HepG2 (cell line): ENCODE measurements around the gene SUSD2. TPM values are rescaled to one million over a fixed set of nuclear protein-coding genes. Genes with fewer than 3 reads are reported as not detected.

Source experiments
- ATAC-seq: fragments of 200-7000 bp; cut with Tn5 transposase; 3 replicates; pipeline ENCODE4 v1.9.1; 2020; ENCODE audit warnings: mild to moderate bottlenecking, moderate library complexity
- BruUV-seq: library from RNA; stranded (reverse); fragments of 400-500 nt; replicated peaks from 2 replicates; lab custom pipeline; 2021; lab: Mats Ljungman, UMichigan
- CTCF ChIA-PET: fragments of 300-600 bp; formaldehyde crosslinking; extraction: SDS; loops from one replicate; lab custom pipeline; 2021; ENCODE audit warnings: low total read pairs, inconsistent platforms, low intra/inter-chr PET ratio; lab: Yijun Ruan, JAX
- POLR2A ChIA-PET: fragments of 350-600 bp; sonication (Branson Sonifier 250); formaldehyde crosslinking; loops from one replicate; lab custom pipeline; 2020; ENCODE audit warnings: antibody characterized with exemption, inconsistent platforms; lab: Yijun Ruan, JAX
- DNase-seq: peaks from one replicate; pipeline ENCODE4 v3.0.0-alpha.2; 2015; ENCODE audit warnings: low spot score
- FAIRE-seq: peaks from 3 replicates; lab custom pipeline; 2011; peaks lifted over from hg19 to GRCh38; lab: Jason Lieb, UNC
- H2AFZ ChIP-seq: one replicate; pipeline ENCODE4 v1.6.1; 2011; ENCODE audit warnings: low read length, inconsistent platforms
- H3K27ac ChIP-seq: fragments of 300-600 bp; 3 replicates; pipeline ENCODE4 v1.8.0; 2011; ENCODE audit warnings: mixed run types, mild to moderate bottlenecking, mixed read lengths, low read length, inconsistent platforms; ENCODE audit not compliant: insufficient read depth; ENCODE audit errors: extremely low read length
- H3K27me3 ChIP-seq, 2 experiments: fragments of 200-600 bp in 1 of 2; 2 replicates in 1 of 2; 3 replicates in 1 of 2; pipeline versions ENCODE4 v1.6.0 to v1.8.0; 2011; ENCODE audit warnings: low read length in 2 of 2, mild to moderate bottlenecking in 2 of 2, moderate library complexity in 2 of 2, inconsistent platforms in 1 of 2; ENCODE audit not compliant: insufficient read depth in 2 of 2, control insufficient read depth in 1 of 2
- H3K36me3 ChIP-seq, 2 experiments: fragments of 200-600 bp in 1 of 2; replicated peaks in 1 of 2; 2 replicates in 1 of 2; 3 replicates in 1 of 2; pipeline versions ENCODE4 v1.5.1 to v1.8.0; 2011; ENCODE audit warnings: low read length in 2 of 2, inconsistent platforms in 1 of 2; ENCODE audit not compliant: insufficient read depth in 2 of 2, control insufficient read depth in 1 of 2
- H3K4me1 ChIP-seq: 2 replicates; pipeline ENCODE4 v1.5.1; 2012; ENCODE audit warnings: low read length, inconsistent platforms; ENCODE audit not compliant: insufficient read depth
- H3K4me2 ChIP-seq: 2 replicates; pipeline ENCODE4 v1.6.0; 2011; ENCODE audit warnings: low read depth, low read length, inconsistent platforms
- H3K4me3 ChIP-seq, 3 experiments: fragments of 200-600 bp in 1 of 3; sonication (generic), shearing (Covaris generic) in 1 of 3; replicated peaks in 1 of 3; 2 replicates each; pipeline ENCODE4 v1.5.1; 2011 to 2016; ENCODE audit warnings: low read length in 3 of 3, inconsistent platforms in 2 of 3, low read depth in 2 of 3, mild to moderate bottlenecking in 2 of 3, control low read depth in 1 of 3, mixed read lengths in 1 of 3; ENCODE audit not compliant: insufficient read depth in 1 of 3
- H3K79me2 ChIP-seq: one replicate; pipeline ENCODE4 v1.6.1; 2011; ENCODE audit warnings: low read length, inconsistent platforms; ENCODE audit not compliant: insufficient read depth
- H3K9ac ChIP-seq: 2 replicates; pipeline ENCODE4 v1.6.0; 2011; ENCODE audit warnings: mild to moderate bottlenecking, low read depth, low read length, inconsistent platforms; ENCODE audit not compliant: insufficient read depth
- H3K9me3 ChIP-seq: 2 replicates; pipeline ENCODE4 v1.5.1; 2012; ENCODE audit warnings: mild to moderate bottlenecking, low read length
- H4K20me1 ChIP-seq: 2 replicates; pipeline ENCODE4 v1.6.0; 2011; ENCODE audit warnings: inconsistent platforms, mild to moderate bottlenecking, low read length, moderate library complexity; ENCODE audit not compliant: insufficient read depth
- ISL2 ChIP-seq: sonication (generic); formaldehyde crosslinking; IDR thresholded peaks from 2 replicates; pipeline ENCODE4 v1.5.0; 2020; ENCODE audit warnings: missing genetic modification reagents
- REPIN1 ChIP-seq: sonication (generic); formaldehyde crosslinking; IDR thresholded peaks from 2 replicates; pipeline ENCODE4 v1.8.0; 2022; ENCODE audit warnings: missing genetic modification reagents, low read depth, mild to moderate bottlenecking, borderline replicate concordance
- TOE1 ChIP-seq: sonication (generic); formaldehyde crosslinking; IDR thresholded peaks from 2 replicates; pipeline ENCODE4 v1.4.0; 2020; ENCODE audit warnings: mild to moderate bottlenecking, missing genetic modification reagents
- ZNF343 ChIP-seq: sonication (generic); formaldehyde crosslinking; IDR thresholded peaks from 2 replicates; pipeline ENCODE4 v1.4.0; 2020; ENCODE audit warnings: mild to moderate bottlenecking, missing genetic modification reagents
- WGBS: methylation state at CpG from one replicate; pipeline ENCODE4 v1.1.6; 2017; ENCODE audit warnings: low lambda C conversion rate; 5-methylcytosine and 5-hydroxymethylcytosine counted together
- in situ Hi-C: cut with HindIII; loops from 2 replicates; pipeline ENCODE4 v1.10.0; 2017; ENCODE audit warnings: low pct_unique_long_range_greater_than_20kb; ENCODE audit not compliant: extremely low pct_ligation_motif_present
- intact Hi-C: fragments of 100-400 bp; cut with micrococcal nuclease; formaldehyde crosslinking; loops from one replicate; pipeline ENCODE4 v1.10.0; 2022; ENCODE audit not compliant: unreplicated experiment
- polyA plus RNA-seq, 8 experiments: library from polyadenylated mRNA; depleted of rRNA in 3 of 8; stranded (reverse) in 7 of 8; unstranded in 1 of 8; fragments of >200 nt; fragmentation: Illumina TruSeq in 4 of 8; extraction: Trizol in 4 of 8; gene quantifications; 2 replicates each; pipeline versions ENCODE4 v1.2.1 to v1.2.3, GENCODE V29; 2011 to 2016; ENCODE audit warnings: low read depth in 4 of 8, missing spikeins in 1 of 8, mixed read lengths in 1 of 8; ENCODE audit not compliant: insufficient read depth in 1 of 8
- total RNA-seq, 5 experiments: library from RNA; depleted of rRNA; stranded (reverse); fragments of >200 nt; fragmentation: Illumina TruSeq; extraction: Trizol; gene quantifications; 2 replicates each; pipeline ENCODE4 v1.2.3, GENCODE V29; 2016; ENCODE audit warnings: low read depth in 1 of 5
- TF ChIP-seq, protein P1 (sequence below): sonication (generic); formaldehyde crosslinking; conservative IDR thresholded peaks from 2 replicates; pipeline ENCODE4 v1.8.0; 2022; ENCODE audit warnings: missing genetic modification reagents
- TF ChIP-seq, protein P2 (sequence below): sonication (generic); formaldehyde crosslinking; IDR thresholded peaks from 2 replicates; pipeline ENCODE4 v1.8.1; 2022; ENCODE audit warnings: mild to moderate bottlenecking, missing genetic modification reagents
- TF ChIP-seq, protein P3 (sequence below): sonication (generic); formaldehyde crosslinking; conservative IDR thresholded peaks from 2 replicates; pipeline ENCODE4 v1.4.0; 2020; ENCODE audit warnings: mild to moderate bottlenecking, missing genetic modification reagents, moderate library complexity
- TF ChIP-seq, protein P4 (sequence below): sonication (generic); formaldehyde crosslinking; IDR thresholded peaks from 2 replicates; pipeline ENCODE4 v1.9.0; 2021; ENCODE audit warnings: missing genetic modification reagents, borderline replicate concordance
- TF ChIP-seq, protein P5 (sequence below): IDR thresholded peaks from 2 replicates; pipeline ENCODE4 v1.6.1; 2016; ENCODE audit warnings: missing genetic modification reagents, missing compliant biosample characterization
- TF ChIP-seq, protein P6 (sequence below): sonication (generic); formaldehyde crosslinking; IDR thresholded peaks from 2 replicates; pipeline ENCODE4 v1.5.0; 2020; ENCODE audit warnings: missing genetic modification reagents

SUSD2 gene
- total and polyA plus RNA-seq, 2 of the 13 experiments (the other 11 are each of a cell fraction or from before 2014, with no cell fraction given) = 2.1 to 11.0 TPM

DNA sequence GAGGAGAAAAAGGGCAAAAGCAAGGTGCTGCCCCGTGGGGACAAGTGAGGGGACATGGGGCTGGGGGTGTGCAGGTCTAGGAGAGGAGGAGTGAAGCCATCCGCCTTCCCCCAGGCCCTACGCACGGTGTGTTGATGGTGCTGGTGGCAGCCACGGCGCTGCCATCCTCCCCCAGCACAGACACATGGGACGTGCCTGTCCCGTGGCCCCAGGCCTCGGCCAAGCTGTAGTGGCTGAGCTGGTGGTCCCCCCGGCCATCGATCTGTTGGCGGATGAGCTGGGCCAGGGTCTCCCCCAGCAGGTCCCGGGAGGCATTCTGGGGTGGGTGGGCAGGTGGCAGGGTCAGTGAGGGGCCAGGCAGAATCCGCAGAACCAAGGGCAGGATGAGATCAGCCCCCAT lies 44.7 kb downstream of the SUSD2 start:
- H3K36me3 ChIP-seq = no peaks in the 10 kb centered on the region
- H3K4me1 ChIP-seq = peaks cover 5% of the 10 kb centered on the region
- no peak overlapping the region for H3K4me2 ChIP-seq
- 88% methylated on average over 4 of the region's 14 CpGs for WGBS
- no peak overlapping the region for H3K27ac ChIP-seq
- ChIA-PET CTCF (no interaction called here), POLR2A (no interaction called here)
- TF ChIP-seq REPIN1 = no peak
- no peak for TF ChIP-seq TOE1 (CRISPR knock-in tag)
- TF ChIP-seq, protein P1, sequence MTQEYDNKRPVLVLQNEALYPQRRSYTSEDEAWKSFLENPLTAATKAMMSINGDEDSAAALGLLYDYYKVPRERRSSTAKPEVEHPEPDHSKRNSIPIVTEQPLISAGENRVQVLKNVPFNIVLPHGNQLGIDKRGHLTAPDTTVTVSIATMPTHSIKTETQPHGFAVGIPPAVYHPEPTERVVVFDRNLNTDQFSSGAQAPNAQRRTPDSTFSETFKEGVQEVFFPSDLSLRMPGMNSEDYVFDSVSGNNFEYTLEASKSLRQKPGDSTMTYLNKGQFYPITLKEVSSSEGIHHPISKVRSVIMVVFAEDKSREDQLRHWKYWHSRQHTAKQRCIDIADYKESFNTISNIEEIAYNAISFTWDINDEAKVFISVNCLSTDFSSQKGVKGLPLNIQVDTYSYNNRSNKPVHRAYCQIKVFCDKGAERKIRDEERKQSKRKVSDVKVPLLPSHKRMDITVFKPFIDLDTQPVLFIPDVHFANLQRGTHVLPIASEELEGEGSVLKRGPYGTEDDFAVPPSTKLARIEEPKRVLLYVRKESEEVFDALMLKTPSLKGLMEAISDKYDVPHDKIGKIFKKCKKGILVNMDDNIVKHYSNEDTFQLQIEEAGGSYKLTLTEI (CRISPR knock-in tag) = no peak
- TF ChIP-seq, protein P2, sequence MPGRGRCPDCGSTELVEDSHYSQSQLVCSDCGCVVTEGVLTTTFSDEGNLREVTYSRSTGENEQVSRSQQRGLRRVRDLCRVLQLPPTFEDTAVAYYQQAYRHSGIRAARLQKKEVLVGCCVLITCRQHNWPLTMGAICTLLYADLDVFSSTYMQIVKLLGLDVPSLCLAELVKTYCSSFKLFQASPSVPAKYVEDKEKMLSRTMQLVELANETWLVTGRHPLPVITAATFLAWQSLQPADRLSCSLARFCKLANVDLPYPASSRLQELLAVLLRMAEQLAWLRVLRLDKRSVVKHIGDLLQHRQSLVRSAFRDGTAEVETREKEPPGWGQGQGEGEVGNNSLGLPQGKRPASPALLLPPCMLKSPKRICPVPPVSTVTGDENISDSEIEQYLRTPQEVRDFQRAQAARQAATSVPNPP (CRISPR knock-in tag) = no peak
- TF ChIP-seq, protein P3, sequence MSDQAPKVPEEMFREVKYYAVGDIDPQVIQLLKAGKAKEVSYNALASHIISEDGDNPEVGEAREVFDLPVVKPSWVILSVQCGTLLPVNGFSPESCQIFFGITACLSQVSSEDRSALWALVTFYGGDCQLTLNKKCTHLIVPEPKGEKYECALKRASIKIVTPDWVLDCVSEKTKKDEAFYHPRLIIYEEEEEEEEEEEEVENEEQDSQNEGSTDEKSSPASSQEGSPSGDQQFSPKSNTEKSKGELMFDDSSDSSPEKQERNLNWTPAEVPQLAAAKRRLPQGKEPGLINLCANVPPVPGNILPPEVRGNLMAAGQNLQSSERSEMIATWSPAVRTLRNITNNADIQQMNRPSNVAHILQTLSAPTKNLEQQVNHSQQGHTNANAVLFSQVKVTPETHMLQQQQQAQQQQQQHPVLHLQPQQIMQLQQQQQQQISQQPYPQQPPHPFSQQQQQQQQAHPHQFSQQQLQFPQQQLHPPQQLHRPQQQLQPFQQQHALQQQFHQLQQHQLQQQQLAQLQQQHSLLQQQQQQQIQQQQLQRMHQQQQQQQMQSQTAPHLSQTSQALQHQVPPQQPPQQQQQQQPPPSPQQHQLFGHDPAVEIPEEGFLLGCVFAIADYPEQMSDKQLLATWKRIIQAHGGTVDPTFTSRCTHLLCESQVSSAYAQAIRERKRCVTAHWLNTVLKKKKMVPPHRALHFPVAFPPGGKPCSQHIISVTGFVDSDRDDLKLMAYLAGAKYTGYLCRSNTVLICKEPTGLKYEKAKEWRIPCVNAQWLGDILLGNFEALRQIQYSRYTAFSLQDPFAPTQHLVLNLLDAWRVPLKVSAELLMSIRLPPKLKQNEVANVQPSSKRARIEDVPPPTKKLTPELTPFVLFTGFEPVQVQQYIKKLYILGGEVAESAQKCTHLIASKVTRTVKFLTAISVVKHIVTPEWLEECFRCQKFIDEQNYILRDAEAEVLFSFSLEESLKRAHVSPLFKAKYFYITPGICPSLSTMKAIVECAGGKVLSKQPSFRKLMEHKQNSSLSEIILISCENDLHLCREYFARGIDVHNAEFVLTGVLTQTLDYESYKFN (CRISPR knock-in tag) = no peak
- TF ChIP-seq, protein P4, sequence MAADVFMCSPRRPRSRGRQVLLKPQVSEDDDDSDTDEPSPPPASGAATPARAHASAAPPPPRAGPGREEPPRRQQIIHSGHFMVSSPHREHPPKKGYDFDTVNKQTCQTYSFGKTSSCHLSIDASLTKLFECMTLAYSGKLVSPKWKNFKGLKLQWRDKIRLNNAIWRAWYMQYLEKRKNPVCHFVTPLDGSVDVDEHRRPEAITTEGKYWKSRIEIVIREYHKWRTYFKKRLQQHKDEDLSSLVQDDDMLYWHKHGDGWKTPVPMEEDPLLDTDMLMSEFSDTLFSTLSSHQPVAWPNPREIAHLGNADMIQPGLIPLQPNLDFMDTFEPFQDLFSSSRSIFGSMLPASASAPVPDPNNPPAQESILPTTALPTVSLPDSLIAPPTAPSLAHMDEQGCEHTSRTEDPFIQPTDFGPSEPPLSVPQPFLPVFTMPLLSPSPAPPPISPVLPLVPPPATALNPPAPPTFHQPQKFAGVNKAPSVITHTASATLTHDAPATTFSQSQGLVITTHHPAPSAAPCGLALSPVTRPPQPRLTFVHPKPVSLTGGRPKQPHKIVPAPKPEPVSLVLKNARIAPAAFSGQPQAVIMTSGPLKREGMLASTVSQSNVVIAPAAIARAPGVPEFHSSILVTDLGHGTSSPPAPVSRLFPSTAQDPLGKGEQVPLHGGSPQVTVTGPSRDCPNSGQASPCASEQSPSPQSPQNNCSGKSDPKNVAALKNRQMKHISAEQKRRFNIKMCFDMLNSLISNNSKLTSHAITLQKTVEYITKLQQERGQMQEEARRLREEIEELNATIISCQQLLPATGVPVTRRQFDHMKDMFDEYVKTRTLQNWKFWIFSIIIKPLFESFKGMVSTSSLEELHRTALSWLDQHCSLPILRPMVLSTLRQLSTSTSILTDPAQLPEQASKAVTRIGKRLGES (CRISPR knock-in tag) = no peak
- no peak for TF ChIP-seq ISL2 (CRISPR knock-in tag)
- no peak for TF ChIP-seq ZNF343 (CRISPR knock-in tag)
- TF ChIP-seq, protein P5, sequence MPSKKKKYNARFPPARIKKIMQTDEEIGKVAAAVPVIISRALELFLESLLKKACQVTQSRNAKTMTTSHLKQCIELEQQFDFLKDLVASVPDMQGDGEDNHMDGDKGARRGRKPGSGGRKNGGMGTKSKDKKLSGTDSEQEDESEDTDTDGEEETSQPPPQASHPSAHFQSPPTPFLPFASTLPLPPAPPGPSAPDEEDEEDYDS (CRISPR knock-in tag) = no peak
- TF ChIP-seq, protein P6, sequence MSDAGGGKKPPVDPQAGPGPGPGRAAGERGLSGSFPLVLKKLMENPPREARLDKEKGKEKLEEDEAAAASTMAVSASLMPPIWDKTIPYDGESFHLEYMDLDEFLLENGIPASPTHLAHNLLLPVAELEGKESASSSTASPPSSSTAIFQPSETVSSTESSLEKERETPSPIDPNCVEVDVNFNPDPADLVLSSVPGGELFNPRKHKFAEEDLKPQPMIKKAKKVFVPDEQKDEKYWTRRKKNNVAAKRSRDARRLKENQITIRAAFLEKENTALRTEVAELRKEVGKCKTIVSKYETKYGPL (CRISPR knock-in tag) = no peak
- no peaks in the 10 kb centered on the region for H4K20me1 ChIP-seq
- FAIRE-seq (no peak), DNase-seq (no peak), ATAC-seq (no peak)
- H3K79me2 ChIP-seq = no peaks in the 10 kb centered on the region
- H3K9me3 ChIP-seq = no peaks in the 10 kb centered on the region
- no peak overlapping the region for H2AFZ ChIP-seq
- intact Hi-C loops (no loop called here), in situ Hi-C loops (no loop called here)
- BruUV-seq = no TSS peak
- no peaks in the 10 kb centered on the region for H3K27me3 ChIP-seq
- no peak overlapping the region for H3K9ac ChIP-seq
- no peak overlapping the region for H3K4me3 ChIP-seq
